ES-I3 (cell line): ENCODE data around the gene AFF3.

Experiments used
- H3K36me3 ChIP-seq: 2 replicates; pipeline ENCODE4 v1.6.1; 2013; ENCODE audit warnings: mild to moderate bottlenecking, low read length, control low read depth, moderate library complexity; ENCODE audit not compliant: insufficient read depth
- H3K4me1 ChIP-seq: 2 replicates; pipeline ENCODE4 v1.6.1; 2013; ENCODE audit warnings: mild to moderate bottlenecking, control low read depth, low read length; ENCODE audit not compliant: insufficient read depth
- H3K9ac ChIP-seq: 2 replicates; pipeline ENCODE4 v1.6.1; 2013; ENCODE audit warnings: low read depth, mild to moderate bottlenecking, low read length, moderate library complexity
- H3K9me3 ChIP-seq: 2 replicates; pipeline ENCODE4 v1.6.1; 2013; ENCODE audit warnings: mild to moderate bottlenecking, low read length, moderate library complexity; ENCODE audit not compliant: control insufficient read depth, insufficient read depth

The AFF3 gene

DNA sequence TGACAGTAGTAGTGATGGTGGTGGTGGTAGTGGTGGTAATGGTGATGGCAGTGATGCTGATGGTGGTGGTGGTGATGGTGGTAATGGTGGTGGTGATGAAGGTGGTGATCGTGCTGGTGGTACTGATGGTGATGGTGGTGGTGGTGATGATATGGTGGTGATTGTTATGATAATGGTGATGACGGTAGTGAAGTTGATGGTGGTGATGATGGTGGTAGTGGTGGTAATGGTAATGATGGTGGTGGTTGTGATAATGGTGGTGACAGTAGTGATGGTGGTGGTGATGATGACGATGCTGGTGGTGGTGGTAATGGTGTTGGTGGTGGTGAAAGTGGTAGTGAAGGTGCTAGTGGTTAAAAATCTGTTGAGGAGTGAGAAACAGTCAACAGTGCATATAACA, 125.6 kb downstream of the AFF3 start:
- H3K36me3 ChIP-seq, result no peaks in the 10 kb centered on the region
- H3K4me1 ChIP-seq, result peaks cover 16% of the 10 kb centered on the region
- no peaks in the 10 kb centered on the region for H3K9me3 ChIP-seq
- no peak overlapping the region for H3K9ac ChIP-seq

DNA sequence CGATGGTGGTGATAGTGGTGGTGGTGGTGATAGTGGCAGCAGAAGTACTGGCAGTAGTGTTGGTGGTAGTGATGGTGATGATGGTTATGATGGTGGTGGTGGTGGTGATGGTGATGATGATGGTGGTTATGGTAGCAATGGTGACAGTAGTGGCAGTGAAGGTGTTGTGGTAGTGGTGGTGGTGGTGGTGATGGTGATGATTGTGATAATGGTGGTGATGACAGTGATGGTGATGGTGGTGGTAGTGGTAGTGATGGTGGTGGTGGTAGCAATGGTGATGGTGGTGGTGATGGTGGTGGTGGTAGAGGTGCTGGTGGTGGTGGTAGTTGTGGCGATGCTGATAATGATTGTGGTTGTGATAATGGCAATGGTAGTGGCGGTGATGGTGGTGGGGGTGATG, 126.5 kb downstream of the AFF3 start:
- no peaks in the 10 kb centered on the region for H3K36me3 ChIP-seq
- peaks cover 16% of the 10 kb centered on the region for H3K4me1 ChIP-seq
- H3K9me3 ChIP-seq, result no peaks in the 10 kb centered on the region
- H3K9ac ChIP-seq, result no peak overlapping the region

DNA sequence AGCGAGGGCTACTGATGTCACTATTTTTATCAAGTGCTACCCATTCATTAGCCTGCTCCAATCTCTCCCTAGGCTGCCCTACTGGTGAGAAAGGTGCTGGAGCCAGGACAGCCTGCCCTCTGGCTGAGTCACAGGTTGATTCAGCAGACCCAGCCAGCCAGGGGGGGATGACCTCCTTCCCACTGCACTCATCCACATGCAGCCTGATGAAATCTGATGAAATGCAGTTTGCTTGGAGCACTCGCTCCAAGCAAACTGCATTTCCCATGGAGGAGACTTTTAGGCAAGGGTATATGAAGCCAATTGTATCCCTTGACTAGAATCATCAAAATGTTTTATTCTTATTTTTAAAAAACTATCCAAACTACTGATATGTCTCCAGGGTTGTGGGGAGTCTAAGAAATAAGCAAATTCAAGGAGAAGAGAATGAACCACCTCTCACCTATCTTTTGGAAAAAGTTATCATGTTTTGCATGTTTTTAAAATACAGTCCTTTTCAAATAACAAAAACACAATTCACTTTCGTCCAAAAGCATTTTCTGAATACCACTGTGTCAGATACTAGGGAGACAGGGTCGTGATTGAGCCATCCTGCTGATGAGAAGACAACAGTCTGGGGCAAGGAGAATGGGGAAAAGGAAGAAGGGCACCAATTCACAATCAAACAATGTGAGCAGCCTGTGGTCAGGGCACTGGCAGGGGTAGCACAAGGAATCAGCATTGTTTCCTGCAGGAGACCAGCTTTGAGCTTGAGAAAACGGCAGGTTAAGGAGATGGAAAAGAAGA, 128.3 kb downstream of the AFF3 start:
- H3K9me3 ChIP-seq, result no peaks in the 10 kb centered on the region
- H3K36me3 ChIP-seq, result no peaks in the 10 kb centered on the region
- H3K9ac ChIP-seq, result no peak overlapping the region; the same call in 1 of the 2 replicates
- H3K4me1 ChIP-seq, result peaks cover 16% of the 10 kb centered on the region

DNA sequence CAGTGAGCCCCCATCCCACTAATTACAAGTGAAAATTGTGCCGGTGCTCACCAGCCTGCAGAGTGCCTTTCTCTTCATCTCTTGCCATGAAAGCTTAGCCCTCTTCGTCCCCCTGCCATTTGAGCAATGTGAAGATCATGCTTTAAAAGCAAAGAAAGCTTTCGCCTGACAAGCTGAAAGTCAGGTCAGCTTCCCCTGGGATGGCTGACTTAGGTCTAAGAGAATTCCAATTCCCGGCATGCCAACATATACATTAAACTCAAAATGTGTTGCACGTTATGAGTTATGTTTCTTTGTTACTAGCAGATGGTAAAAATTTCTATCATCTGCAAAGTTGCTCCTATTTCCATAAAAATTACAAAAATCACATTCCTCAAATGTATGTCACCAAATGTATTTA, 129.8 kb downstream of the AFF3 start:
- Histone ChIP-seq H3K9ac (no peak overlapping the region), H3K36me3 (no peaks in the 10 kb centered on the region), H3K4me1 (peaks cover 16% of the 10 kb centered on the region), H3K9me3 (no peaks in the 10 kb centered on the region)

DNA sequence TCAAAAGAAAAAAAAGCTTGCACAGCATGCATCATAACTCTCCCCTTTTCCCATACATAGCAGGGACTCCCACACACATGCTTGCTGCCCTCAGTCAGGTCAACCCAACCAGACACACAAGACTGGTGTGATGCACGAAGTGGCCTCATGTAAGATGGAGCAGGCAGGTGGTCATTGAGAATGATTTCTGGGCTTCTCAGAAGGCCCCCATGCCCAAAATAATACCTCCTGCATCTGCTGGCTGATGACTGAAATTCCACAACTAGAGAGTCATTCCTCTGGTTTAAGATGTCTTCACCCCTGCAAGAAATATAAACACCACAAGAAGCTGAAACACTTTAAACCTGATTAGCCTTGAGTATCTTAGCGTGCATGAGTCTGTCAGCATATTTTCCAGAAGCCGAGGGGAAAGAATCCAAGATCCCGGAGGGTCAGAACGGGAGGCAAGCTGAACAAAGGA, 131.1 kb downstream of the AFF3 start:
- H3K36me3 ChIP-seq, result no peaks in the 10 kb centered on the region
- H3K9ac ChIP-seq, result no peak overlapping the region
- H3K9me3 ChIP-seq, result no peaks in the 10 kb centered on the region
- H3K4me1 ChIP-seq, result peaks cover 16% of the 10 kb centered on the region

DNA sequence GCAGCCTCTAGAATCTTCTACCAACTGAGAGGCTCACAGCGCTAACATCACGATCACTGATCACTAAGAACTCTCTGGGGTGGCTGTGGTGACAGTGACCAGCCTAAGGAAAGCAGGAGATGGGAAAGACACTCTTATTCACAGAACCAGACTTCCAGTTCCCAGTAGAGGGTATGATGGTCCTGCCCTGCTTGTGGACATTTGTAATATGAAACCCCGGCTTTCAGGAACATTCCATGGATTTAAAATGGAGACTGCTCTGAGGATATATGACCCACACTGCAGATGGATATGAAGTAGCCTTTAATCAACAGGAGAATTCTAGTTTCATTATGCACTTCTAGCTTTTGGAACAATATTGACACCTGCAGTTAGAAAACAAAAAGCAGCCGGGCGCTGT, 131.8 kb downstream of the AFF3 start:
- Histone ChIP-seq H3K4me1 (peaks cover 16% of the 10 kb centered on the region), H3K9ac (no peak overlapping the region), H3K36me3 (no peaks in the 10 kb centered on the region), H3K9me3 (no peaks in the 10 kb centered on the region)

DNA sequence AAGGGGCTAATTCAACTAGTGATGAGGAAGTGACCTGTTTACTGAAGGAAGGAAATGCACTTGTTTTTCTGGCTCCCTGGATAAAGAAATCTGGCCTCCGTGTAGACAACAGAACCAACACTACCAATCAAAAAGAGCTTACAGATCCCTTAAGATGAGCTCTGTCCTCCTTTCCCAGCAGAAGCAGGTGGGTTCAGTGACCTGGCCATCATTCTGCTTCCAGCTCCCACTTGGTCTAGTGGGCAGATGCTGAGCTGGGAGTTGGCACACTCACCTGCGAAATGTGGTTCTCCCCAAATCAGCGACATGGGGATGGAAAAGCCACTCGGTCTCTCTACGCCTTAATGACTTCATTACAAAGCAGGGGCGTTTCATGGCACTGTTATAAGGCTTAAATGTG, 132.6 kb downstream of the AFF3 start:
- no peak overlapping the region for H3K9ac ChIP-seq
- H3K36me3 ChIP-seq, result no peaks in the 10 kb centered on the region
- no peaks in the 10 kb centered on the region for H3K9me3 ChIP-seq
- peaks cover 16% of the 10 kb centered on the region for H3K4me1 ChIP-seq

DNA sequence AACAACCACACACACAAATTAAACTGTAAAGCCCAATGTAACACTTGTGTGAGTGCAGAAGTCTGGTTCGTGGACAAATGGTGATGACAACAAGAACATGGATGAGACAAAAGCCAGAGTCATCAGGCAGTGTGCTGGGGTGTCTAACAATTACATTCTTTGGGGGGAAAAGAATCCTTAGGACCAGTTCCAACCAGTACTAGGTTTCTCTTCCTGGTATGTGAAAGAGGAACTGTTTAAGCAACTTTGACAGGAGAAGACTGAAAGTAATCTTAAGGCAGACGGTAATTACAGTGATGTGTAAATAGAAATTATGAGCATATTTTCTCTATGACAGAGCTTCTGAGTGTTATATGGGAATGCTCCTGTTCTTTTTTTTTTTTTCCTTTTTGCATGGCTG, 133.4 kb downstream of the AFF3 start:
- peaks cover 16% of the 10 kb centered on the region for H3K4me1 ChIP-seq
- no peak overlapping the region for H3K9ac ChIP-seq
- H3K9me3 ChIP-seq, result no peaks in the 10 kb centered on the region
- H3K36me3 ChIP-seq, result no peaks in the 10 kb centered on the region

DNA sequence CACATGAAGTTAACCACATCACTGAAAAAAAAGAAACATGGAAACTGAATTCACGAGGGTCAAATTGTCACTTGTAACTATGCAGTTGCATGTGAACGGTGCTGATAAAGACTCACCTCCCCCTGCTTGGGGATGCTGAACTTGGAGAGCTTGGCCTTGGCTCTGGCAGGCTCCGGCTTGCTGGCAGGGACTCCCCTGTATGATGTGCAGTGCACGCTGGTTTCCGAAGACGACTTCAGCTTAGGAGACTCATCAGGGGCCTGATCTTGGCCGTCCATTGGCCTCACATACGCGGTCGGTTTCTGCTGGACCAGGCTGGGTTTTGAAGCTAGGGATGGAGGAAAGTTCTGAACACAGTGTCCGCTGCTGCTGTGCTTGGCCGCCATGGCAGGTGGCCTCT, 135.9 kb downstream of the AFF3 start:
- no peaks in the 10 kb centered on the region for H3K36me3 ChIP-seq

DNA sequence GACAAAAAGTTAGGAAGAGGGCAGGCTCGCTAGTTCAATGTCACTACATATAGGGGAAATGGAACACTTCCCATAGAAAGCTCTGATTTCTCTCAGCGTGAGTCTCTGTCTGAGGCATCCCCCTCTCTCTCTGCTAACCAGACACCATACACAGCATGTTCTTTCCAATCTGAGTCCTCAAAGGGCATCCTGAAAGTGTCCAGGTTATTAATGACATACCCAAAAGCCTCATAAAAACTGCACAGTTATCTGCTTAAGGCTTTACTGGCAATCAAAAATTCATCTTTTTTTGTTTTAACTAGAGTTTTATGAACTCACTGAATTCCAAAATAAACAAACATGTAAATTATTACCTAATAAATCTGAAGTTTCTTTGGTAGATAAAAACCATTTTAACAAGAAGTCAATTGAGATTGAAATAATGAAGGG, 137.4 kb downstream of the AFF3 start:
- no peaks in the 10 kb centered on the region for H3K36me3 ChIP-seq
- H3K9me3 ChIP-seq, result no peaks in the 10 kb centered on the region
- no peaks in the 10 kb centered on the region for H3K4me1 ChIP-seq
- H3K9ac ChIP-seq, result no peak overlapping the region

More for the DNA sequence above, 135.9 kb downstream of the AFF3 start:
- Histone ChIP-seq H3K9ac (no peak overlapping the region), H3K9me3 (no peaks in the 10 kb centered on the region), H3K4me1 (no peaks in the 10 kb centered on the region)

DNA sequence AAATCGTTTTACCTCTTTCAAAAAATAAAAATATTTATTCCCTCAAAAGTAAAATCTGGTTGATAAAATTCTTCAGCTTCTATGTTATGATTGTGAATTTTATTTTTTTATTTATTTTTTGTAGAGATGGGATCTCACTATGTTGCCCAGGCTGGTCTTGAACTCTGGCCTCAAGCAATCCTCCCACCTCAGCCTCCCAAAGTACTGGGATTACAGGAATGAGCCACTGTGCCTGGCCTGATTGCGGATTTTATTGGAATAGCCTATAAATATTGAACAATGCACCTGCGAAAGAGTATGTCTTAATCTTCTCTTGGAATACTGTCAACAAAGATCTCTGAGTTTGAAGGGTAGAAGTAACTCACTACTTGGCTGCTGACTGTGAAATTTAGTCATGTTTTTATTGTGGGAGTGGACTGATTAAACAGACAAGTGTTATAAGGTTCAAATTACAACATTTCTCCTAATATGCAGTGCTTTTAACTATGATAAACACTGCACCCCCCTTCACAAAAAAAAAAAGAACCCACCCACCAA, 138.0 kb downstream of the AFF3 start:
- Histone ChIP-seq H3K9ac (no peak overlapping the region), H3K9me3 (no peaks in the 10 kb centered on the region), H3K36me3 (no peaks in the 10 kb centered on the region), H3K4me1 (no peaks in the 10 kb centered on the region)

DNA sequence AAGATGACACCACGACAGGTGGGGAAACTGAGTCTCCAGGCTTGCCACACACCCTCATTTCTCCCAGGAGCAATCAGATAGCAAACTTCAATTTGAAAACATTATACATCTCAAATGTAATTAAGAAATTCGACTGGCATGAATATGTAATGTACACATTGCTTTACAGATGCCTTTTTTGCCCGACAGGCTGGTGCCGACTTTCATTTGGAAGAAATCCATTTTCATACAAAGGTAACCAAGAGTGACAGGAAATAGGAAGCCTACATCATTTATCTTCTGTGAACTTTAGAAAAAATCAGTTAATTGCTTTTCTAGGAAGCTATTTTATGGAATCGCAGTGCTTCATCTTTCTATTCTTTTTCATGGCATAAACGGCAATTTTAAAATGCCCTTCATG, 140.3 kb downstream of the AFF3 start:
- Histone ChIP-seq H3K9ac (no peak overlapping the region), H3K9me3 (no peaks in the 10 kb centered on the region), H3K4me1 (no peaks in the 10 kb centered on the region), H3K36me3 (no peaks in the 10 kb centered on the region)

DNA sequence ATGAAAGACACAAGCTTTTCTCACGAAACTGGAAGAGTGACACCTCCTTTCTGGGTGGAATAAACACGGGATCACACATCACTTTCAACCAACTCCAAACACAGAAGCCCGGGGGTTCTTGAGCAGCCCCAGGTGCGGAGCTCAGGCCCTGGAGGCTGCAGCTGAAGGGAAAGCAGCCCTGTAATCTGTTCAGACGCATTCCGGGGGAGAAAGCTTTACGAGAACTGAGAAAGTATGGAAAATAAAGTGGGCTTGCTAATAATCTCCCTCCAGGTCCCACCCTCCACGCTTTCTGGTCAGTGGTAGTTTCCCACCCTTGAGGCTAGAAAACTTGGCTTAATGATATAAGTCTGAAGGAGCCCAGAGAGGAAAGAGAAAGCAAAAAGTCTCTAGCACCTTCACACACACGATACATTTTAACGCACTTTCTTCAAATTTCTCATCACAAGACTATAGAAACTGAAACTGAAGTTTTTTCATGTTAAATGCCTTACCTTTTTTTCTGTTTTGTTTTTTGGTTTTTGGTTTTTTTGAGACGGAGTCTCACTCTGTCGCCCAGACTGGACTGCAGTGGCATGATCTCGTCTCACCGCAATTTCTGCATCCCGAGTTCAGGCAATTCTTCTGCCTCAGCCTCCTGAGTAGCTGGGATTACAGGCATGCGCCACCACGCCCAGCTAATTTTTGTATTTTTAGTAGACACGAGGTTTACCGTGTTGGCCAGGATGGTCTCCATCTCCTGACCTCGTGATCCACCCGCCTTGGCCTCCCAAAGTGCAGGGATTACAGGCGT, 141.3 kb downstream of the AFF3 start:
- no peaks in the 10 kb centered on the region for H3K9me3 ChIP-seq
- no peak overlapping the region for H3K9ac ChIP-seq
- H3K4me1 ChIP-seq, result no peaks in the 10 kb centered on the region
- no peaks in the 10 kb centered on the region for H3K36me3 ChIP-seq

DNA sequence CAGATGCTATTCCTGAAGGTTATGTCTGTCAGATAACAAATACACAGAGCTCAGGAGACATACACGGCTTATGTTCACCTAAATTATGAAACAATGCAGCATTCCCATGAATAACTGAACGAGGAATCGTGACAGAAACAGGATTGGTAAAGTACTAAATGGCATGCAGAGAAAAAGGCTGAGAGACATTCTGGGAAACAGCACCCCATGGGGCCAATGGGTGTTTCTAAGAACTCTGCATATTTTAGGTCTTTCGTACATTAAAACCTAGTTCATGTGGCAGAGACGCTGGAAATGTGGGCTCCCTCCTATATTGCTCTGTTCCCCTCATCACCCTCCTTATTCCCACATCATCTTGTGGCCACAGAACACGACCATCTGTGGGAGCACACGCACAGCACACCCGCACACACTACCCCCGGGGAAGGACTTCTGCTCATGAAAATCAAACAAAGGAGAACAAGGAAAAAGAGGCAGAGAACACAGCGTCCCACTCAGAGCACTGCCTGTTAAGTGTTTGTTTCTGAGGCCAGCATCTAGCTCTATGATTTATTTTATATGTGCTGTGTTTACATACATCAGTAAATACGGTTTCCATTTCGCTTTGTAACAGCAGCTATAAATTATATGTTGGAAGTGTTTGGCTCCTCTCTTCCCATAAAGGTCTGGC, 143.6 kb downstream of the AFF3 start:
- Histone ChIP-seq H3K9ac (no peak overlapping the region), H3K36me3 (no peaks in the 10 kb centered on the region), H3K9me3 (no peaks in the 10 kb centered on the region), H3K4me1 (no peaks in the 10 kb centered on the region)
